Smooth muscle cell of the brain vasculature (primary cell): ENCODE data around the gene PIEZO1.
"Not testable (repeated sequence)": the region's sequence is repeated elsewhere in the genome, so short reads cannot be mapped to it uniquely, and the experiment has no call there.

Source experiments
- DNase-seq: peaks from one replicate; pipeline ENCODE4 v3.0.0-alpha.2; 2012; ENCODE audit warnings: low read depth, low spot score

PIEZO1 gene

GRCh38 chr16:88783391-88784073 is 1.5 kb downstream of the PIEZO1 start:
- no peak for DNase-seq

GRCh38 chr16:88782454-88783390 is 2.3 kb downstream of the PIEZO1 start:
- DNase-seq = no peak

DNA sequence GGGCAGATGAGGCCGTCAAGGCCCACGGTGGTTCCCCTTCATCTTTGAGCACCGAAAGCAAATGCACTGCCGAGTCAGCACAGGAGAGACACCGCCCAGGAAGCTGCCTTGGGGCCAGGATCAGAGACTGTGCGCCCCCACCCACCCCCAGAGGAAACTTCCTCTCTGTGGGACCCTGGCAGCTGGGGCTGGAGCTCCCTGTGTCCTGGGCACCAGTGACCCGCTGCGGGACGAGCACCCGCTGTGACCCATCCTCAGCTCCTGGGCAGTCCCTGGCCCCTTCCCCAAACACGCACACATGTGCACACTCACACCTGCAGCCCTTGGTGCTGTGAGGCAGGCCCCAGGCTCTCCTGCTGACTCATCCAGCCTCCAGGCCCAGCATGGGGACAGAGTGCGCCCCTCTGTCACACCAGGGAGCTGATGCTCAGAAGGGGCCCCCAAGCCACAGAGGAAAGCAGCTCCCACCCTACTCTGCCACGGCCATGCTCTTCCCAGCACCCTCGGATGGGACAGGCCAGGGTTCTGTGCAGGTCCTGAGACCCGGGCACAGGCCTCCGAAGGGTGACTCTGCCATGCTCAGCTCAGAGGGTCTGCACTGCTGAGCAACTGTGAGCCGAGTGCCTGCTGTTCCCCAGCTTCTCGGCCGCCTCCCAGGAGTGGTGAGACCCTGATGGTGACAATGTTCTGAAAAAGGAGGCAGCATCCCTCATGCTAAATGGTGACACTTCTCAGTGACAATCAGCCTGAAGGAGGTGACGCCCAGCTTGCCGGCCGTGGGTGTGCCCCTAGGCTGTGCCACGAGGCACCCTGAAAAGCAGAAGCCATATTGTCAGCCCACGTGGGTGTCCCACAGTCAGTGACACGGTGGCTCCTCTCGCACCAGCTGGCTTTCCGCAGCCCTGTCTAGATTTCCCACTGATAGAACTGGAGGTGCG is 3.6 kb downstream of the PIEZO1 start:
- no peak for DNase-seq

- no peak for DNase-seq
Measured at GRCh38 chr16:88780142-88781062, 4.6 kb downstream of the PIEZO1 start.

DNA sequence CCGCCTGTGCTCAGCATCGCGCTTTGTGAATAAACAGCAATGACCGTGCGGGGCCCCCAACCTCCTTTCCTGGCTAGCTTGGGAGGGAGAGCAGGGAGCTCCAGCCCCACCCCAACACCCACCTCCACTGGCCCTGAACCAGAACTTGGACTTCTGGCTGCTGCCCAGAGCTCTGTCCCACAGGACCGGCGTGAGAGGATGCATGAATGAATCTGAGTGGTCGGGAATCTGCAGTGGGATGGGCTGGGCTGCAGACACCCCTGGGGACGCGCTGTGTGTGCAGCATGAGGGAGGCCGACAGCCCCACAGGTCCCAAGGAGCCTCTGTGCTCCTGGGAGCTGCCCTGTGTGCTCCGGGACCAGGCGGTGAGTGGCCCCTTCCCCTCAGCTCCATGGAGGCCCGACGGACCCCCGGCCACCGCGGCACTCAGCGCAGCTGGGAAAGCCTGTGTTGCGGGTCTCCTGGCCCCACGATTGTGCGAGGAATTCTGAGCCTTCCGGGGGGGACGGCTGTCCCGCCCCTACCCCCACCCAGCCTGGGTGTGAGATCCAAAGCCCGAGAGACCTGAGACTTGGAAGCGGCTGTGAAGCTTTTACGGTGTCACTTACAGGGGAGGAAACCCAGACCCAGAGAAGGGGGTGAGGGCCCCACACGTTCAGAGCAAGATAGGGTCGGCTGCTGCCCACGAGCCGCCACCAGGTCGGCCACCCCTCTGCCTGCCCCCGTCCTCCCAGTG is 5.4 kb downstream of the PIEZO1 start:
- no peak for DNase-seq

- no peak for DNase-seq
Measured at GRCh38 chr16:88778541-88779065, 6.4 kb downstream of the PIEZO1 start.

GRCh38 chr16:88778271-88778525 is 6.8 kb downstream of the PIEZO1 start:
- DNase-seq = no peak

GRCh38 chr16:88777471-88778270 is 7.3 kb downstream of the PIEZO1 start:
- DNase-seq = no peak

DNA sequence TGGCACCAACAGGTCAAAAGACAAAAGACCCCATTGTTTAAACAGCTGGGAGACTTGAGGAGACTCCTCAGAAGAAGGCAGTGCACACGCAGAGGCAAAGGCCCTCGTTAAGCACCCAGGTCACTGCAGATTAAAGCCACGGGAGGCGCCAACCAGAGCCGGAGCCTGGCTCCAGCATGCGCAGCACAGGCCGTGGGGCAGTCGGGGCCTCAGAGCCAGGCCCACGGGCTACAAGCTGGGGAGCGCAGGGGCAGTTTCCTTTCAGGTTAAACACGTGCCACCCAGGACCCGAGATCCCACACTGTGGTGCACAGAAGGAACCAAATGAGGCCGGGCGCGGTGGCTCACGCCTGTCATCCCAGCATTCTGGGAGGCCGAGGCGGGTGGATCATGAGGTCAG is 9.2 kb downstream of the PIEZO1 start:
- no peak for DNase-seq

DNA sequence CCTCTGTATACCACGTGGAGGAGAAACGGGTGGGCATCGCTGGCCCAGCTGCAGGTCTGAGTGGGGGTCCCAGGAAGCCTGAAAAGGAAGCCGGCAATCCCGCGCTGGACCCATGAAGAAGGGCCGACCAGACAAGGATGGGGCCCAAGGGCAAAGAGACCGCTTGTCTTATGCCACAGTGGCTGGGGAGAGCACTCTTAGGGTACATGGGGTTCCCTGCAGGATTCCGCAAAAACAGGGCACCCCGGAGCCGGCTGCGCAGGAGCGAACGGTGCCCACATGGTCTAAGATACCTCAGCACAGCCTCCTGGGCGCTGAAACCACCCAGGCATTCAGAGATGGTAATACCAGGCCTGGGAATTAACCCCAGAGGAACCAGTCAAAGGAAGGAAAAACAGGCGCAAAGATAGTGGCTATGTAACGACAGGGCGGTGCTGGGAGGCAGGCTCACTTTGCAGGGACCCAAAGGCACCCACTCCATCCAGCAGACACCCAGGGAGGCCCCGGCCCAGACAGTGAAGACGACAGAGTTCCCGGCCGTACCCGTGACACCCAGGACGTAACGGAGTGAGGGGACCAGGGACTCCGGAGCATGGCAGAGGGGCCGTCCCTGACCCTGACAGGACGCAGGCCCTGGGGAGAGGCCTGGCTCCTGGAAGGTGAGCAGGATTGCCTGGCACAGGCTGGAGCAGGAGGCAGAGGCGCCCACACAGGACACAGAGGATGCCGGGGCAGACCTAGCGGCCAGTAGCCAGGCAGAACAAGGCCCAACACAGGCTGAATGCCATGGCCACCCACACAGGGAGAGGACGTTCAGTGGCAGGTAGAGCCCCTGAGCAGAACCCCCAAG is 10.3 kb downstream of the PIEZO1 start:
- DNase-seq = no peak

GRCh38 chr16:88773812-88774291 is 11.2 kb downstream of the PIEZO1 start:
- DNase-seq = no peak

- DNase-seq = peak; percentile 64
Measured at GRCh38 chr16:88772871-88773811, 11.9 kb downstream of the PIEZO1 start.

DNA sequence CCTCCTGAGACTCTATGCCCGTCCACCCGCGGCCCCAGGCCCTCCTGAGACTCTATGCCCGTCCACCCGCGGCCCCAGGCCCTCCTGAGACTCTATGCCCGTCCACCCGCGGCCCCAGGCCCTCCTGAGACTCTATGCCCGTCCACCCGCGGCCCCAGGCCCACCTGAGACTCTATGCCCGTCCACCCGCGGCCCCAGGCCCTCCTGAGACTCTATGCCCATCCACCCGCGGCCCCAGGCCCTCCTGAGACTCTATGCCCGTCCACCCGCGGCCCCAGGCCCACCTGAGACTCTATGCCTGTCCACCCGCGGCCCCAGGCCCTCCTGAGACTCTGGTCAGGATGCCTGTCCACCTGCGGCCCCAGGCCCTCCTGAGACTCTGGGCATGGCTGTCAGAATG is 13.2 kb downstream of the PIEZO1 start:
- not testable (repeated sequence) for DNase-seq

- no peak for DNase-seq
Measured at GRCh38 chr16:88771294-88771772, 13.7 kb downstream of the PIEZO1 start.

DNA sequence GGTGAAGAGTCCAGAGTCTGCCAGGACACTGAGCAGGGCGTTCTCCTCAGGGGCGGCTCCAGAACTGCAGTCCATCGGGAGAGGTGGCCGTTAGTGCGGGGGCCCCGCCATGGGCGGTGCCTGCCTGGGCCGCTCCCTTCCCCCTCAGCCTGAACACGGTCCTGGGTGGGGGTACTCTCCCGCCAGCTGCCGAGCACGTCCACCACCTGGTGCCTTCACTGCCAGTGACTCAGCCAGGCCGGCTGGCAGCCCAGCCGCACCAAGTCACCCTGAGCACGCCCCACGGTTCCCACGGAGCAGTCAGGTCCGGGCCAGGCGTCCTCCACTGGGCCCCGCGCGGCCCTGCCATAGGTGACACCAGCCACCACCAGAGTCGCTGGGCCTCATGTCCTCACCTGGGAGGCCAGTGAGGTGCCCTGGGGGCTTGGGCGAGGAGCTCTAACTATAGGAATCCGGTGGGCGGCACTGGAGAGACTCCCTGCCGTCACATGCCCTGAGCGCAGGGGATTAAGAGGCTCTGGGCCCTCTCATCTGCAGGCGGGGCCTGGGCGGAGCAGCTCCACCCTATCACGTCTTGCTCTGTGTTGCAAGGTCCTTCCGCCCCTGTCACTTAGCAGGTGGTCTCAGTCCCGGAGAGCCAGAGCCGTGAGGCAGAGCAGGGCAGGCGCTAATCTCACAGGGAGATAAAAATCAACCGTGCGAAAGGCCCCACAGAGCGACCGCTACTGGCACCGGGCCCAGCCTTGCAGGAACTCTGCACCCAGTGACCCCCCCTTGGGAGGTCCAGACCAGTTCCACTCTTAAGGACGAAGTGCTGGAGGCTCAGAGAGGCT is 14.3 kb downstream of the PIEZO1 start:
- peak; percentile 41 for DNase-seq
